ENCODE measurements around the gene GATA3.

DNA sequence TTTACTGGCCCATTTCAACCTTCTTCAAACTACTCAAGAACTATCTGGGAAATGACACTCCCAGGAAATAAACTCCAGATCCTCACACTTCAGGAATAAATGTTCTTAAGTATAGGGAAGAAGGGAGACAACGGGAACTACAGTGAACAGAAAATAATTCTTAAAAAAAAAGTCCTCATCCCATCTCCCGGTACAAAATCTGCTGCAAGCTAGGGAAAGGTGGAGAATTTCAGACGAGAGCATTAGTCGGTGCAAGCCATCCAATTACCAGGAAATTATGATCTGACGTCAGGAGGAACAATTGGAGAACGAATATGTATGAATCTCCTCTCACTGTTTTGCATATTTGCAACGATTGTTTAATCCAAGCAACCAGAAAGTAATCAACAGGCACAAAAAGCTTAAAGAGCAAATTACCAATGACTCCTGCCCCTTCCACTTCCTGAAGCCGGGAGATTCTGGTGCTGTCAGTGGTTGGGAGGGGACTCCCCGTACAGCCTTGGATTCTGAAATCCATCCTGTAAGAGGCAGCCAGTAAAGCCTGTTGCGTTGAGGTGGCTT lies 15.1 kb upstream of the GATA3 start:
- no peak for TF ChIP-seq GATA2 (IDR thresholded peaks at IDR 0.05; ENCODE audit: low read depth, low read length)
- no peak for TF ChIP-seq GATA3 (IDR thresholded peaks at IDR 0.05; ENCODE audit: low read depth, low read length)
